PC-9 (cell line): ENCODE results near the gene AKR1C3.

ENCODE experiments used
- CTCF ChIP-seq: fragments of 200-600 bp; sonication (generic); conservative IDR thresholded peaks from 2 replicates; pipeline ENCODE4 v1.6.1; 2017; ENCODE audit warnings: mixed run types, antibody characterized with exemption, mild to moderate bottlenecking, moderate library complexity
- EZH2 ChIP-seq: fragments of 200-600 bp; sonication (generic); IDR thresholded peaks from 2 replicates; pipeline ENCODE4 v1.8.0; 2017; ENCODE audit warnings: antibody characterized with exemption, low read depth

- TF ChIP-seq CTCF (no peak), EZH2 (no peak)
Observed at GRCh38 chr10:5070648-5071410, 23.4 kb upstream of the AKR1C3 start.
